Stimulated activated CD8-positive, alpha-beta memory T cell treated with anti-CD3 and anti-CD28 coated beads, Interleukin-7, amount 100 ng/mL, for 48 hours (primary cell): ENCODE measurements around the gene C9orf72.
"Not testable (repeated sequence)": the region's sequence is repeated elsewhere in the genome, so short reads cannot be mapped to it uniquely, and the experiment has no call there.

Experiments
- DNase-seq, 2 donors: peaks; one replicate each; pipeline ENCODE4 v3.0.0-alpha.2; 2020; ENCODE audit warnings: low read depth in 1 of 2; ENCODE audit errors: extremely low read depth in 1 of 2

The C9orf72 gene

GRCh38 chr9:27519466-27520465, 53.5 kb downstream of the C9orf72 start:
- DNase-seq, result no peak

DNA sequence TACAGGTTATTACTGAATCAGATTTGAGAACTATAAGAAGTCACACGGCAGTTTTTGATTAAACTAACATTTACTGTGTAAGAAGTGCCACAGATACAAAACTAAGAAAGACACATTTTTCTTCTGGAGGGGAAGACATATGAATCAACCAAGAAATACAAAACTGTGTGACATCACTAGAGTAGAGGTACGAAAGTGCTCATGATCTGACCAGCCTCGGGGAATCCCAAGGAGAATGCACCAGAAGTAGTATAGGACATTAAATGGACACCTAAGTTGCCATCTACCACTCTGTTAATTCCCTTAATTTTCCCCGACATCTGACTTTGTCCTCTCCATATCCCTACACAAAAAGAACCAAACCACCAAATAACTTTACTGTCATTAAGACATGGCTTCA, 54.5 kb downstream of the C9orf72 start:
- DNase-seq, result no peak

GRCh38 chr9:27518006-27518405, 55.3 kb downstream of the C9orf72 start:
- no peak for DNase-seq

GRCh38 chr9:27514551-27514950, 58.7 kb downstream of the C9orf72 start:
- DNase-seq, result no peak

GRCh38 chr9:27511771-27512170, 61.5 kb downstream of the C9orf72 start:
- DNase-seq, result no peak

GRCh38 chr9:27510780-27511179, 62.5 kb downstream of the C9orf72 start:
- no peak for DNase-seq

DNA sequence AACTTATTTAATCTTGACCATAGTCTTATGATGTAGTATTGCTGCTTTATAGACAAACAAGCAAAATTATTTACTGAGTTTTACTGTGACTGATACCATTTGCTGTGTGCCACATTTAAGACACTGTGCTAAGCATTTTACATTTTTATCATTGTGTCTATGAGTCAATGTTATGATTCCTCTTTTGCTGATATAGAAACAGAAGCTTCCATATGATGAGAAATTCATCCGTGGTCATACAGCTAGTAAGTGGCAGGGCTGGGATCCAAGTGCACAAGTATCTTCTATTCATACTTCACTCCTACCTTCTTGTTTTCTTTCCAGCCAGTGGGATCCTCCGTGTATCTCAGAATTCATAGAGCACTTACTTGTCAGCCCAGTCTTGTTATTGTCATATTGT, 66.3 kb downstream of the C9orf72 start:
- no peak for DNase-seq

- DNase-seq, result no peak
Observed at GRCh38 chr9:27505744-27506161, 67.5 kb downstream of the C9orf72 start.

- DNase-seq, result no peak
Observed at GRCh38 chr9:27504259-27504658, 69.0 kb downstream of the C9orf72 start.

DNA sequence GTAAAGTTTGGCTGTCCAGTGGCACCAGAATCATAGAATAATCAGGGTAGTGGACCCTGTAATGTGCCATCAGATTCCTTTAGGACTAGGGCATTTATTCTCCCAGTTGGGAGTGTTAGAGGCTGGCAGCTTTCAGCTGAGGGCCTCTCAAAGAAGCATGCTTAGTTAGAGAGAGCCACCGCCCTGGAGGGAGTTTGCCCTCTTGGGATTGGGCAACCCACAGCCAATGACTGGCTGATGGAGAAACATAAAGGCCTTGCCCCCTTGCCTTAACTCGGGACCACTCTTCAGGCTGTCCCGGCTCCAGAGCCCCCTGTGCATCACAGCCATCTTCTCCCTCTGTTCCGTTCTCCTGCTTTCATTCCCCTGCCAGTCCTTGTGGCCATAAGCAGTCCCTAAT, 69.7 kb downstream of the C9orf72 start:
- no peak for DNase-seq

DNA sequence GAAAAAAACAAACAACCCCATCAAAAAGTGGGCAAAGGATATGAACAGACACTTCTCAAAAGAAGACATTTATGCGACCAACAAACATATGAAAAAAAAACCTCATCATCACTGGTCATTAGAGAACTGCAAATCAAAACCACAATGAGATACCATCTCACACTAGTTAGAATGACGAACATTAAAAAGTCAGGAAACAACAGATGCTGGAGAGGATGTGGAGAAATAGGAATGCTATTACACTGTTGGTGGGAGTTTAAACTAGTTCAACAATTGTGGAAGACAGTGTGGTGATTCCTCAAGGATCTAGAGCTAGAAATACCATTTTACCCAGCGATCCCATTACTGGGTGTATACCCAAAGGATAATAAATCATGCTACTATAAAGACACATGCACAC, 72.4 kb downstream of the C9orf72 start:
- DNase-seq, result not testable (repeated sequence)

GRCh38 chr9:27499451-27499850, 73.8 kb downstream of the C9orf72 start:
- no peak for DNase-seq

GRCh38 chr9:27497883-27498417, 75.3 kb downstream of the C9orf72 start:
- no peak for DNase-seq
